ENCODE results near the gene CCDC87. TPM values are rescaled to one million over a fixed set of nuclear protein-coding genes. Genes with fewer than 3 reads are reported as not detected.

The CCDC87 gene
- total RNA-seq (2021; ENCODE audit: unreplicated experiment), result 2.0 TPM
- 1.0 TPM for polyA plus RNA-seq (2012; ENCODE audit: insufficient read length)
- Bru-seq, nascent RNA, result percentile 34 among the genes with signal in this experiment
- percentile 42 among the genes with signal in this experiment for BruChase-seq, experiment 1, labeled RNA remaining after a 2-hour chase
- BruChase-seq, experiment 2, labeled RNA remaining after a 6-hour chase, result percentile 22 among the genes with signal in this experiment
- long read RNA-seq, partial matches to known transcripts, result 0 of 3 reads
- long read RNA-seq, other reads (novel, unspliced or antisense), result 0 of 3 reads

- ChIA-PET CTCF (interaction anchor here (0.5 to 1.1 kb wide), 2 partner anchors 86 to 97 kb away, joined by 3 to 5 read pairs; no protein-coding TSS in a partner anchor), POLR2A (interaction anchor here (0.7 kb wide), 1 partner anchor 51 kb away, joined by 4 read pairs; no protein-coding TSS in a partner anchor)
- peak within 1 kb of the TSS; percentile 96 for H3K27ac ChIP-seq (ENCODE audit: low read length)
- no TSS peak for BruUV-seq (replicated peaks)
- H3K27me3 ChIP-seq (ENCODE audit: control insufficient read depth, insufficient read depth, low read length), result no peaks in the 10 kb centered on the region
- peak; percentile 86 for DNase-seq (ENCODE audit: low read depth, low spot score)
- intact Hi-C loops (cut with micrococcal nuclease; ENCODE audit: unreplicated experiment) (no loop called here), in situ Hi-C loops (cut with HindIII; ENCODE audit: low pct_unique_long_range_greater_than_20kb, low sequenced_read_pairs) (no loop called here)
- ATAC-seq, result peak; percentile 99
- TF ChIP-seq SIN3A (IDR thresholded peaks at IDR 0.05; ENCODE audit: borderline replicate concordance, insufficient read depth, low read depth, low read length) (0 out of 2 replicates have a peak, but pooled peaks have one; percentile 70), CTCF (IDR thresholded peaks at IDR 0.05) (peak; percentile 92), TCF7L2 (IDR thresholded peaks at IDR 0.05; ENCODE audit: low read depth, low read length) (0 out of 2 replicates have a peak, but pooled peaks have one; percentile 18), REST (IDR thresholded peaks at IDR 0.05; ENCODE audit: insufficient read depth in 1 of 2, low read depth in 2 of 2, low read length in 1 of 2) (no peak), POLR2AphosphoS5 (IDR thresholded peaks at IDR 0.05; ENCODE audit: low read depth, low read length) (peak; percentile 99)
- H3K4me3 ChIP-seq (ENCODE audit: low read depth in 2 of 2, low read length in 2 of 2), result peak within 1 kb of the TSS; percentile 88 to 95
- no peaks in the 10 kb centered on the region; the same call in 1 of the 2 replicates for H3K9me3 ChIP-seq (ENCODE audit: control insufficient read depth, insufficient read depth, low read depth, low read length)
- peaks cover 8% of the 10 kb centered on the region for H3K4me1 ChIP-seq (ENCODE audit: control insufficient read depth, insufficient read depth, low read length)
- H3K36me3 ChIP-seq (ENCODE audit: control insufficient read depth, insufficient read depth, low read length), result no peaks in the 10 kb centered on the region
Measured at GRCh38 chr11:66592457-66593302, at the start of gene CCDC87, which contains the start of gene CCS. TSS of gene CCDC87 (minus strand) at chr11:66593063. CDS start at chr11:66593015, 48 bp downstream. TSS of gene CCS (plus strand) at chr11:66593185. CDS start at chr11:66593262, 77 bp downstream.

- Histone ChIP-seq H3K4me3 (ENCODE audit: low read depth in 2 of 2, low read length in 2 of 2) (peak overlapping the region; percentile 91 to 93), H3K4me1 (ENCODE audit: control insufficient read depth, insufficient read depth, low read length) (peaks cover 54% of the 10 kb centered on the region), H3K27ac (ENCODE audit: low read length) (no peak overlapping the region), H3K27me3 (ENCODE audit: control insufficient read depth, insufficient read depth, low read length) (no peaks in the 10 kb centered on the region), H3K36me3 (ENCODE audit: control insufficient read depth, insufficient read depth, low read length) (peaks cover 66% of the 10 kb centered on the region), H3K9me3 (ENCODE audit: control insufficient read depth, insufficient read depth, low read depth, low read length) (no peaks in the 10 kb centered on the region)
- intact Hi-C loops (cut with micrococcal nuclease; ENCODE audit: unreplicated experiment) (no loop called here), in situ Hi-C loops (cut with HindIII; ENCODE audit: low pct_unique_long_range_greater_than_20kb, low sequenced_read_pairs) (no loop called here)
- ChIA-PET CTCF (no interaction called here), POLR2A (interaction anchor here (0.7 kb wide), 1 partner anchor 12 kb away, joined by 3 read pairs; no protein-coding TSS in a partner anchor)
- ATAC-seq, result no peak
- TF ChIP-seq REST (IDR thresholded peaks at IDR 0.05; ENCODE audit: insufficient read depth in 1 of 2, low read depth in 2 of 2, low read length in 1 of 2) (no peak), POLR2AphosphoS5 (IDR thresholded peaks at IDR 0.05; ENCODE audit: low read depth, low read length) (no peak), SIN3A (IDR thresholded peaks at IDR 0.05; ENCODE audit: borderline replicate concordance, insufficient read depth, low read depth, low read length) (no peak), CTCF (IDR thresholded peaks at IDR 0.05) (no peak), TCF7L2 (IDR thresholded peaks at IDR 0.05; ENCODE audit: low read depth, low read length) (no peak)
- no TSS peak for BruUV-seq (replicated peaks)
- DNase-seq (ENCODE audit: low read depth, low spot score), result no peak
Measured at GRCh38 chr11:66641834-66642233, 49.0 kb upstream of the CCDC87 start.

Measured in Panc1 (cell line).